DND-41 (cell line): ENCODE measurements around the gene RPS27.

ENCODE experiments used
- CTCF ChIP-seq: IDR thresholded peaks from 2 replicates; pipeline ENCODE4 v1.5.1; 2012; ENCODE audit warnings: borderline replicate concordance, low read length, moderate library complexity, mild to moderate bottlenecking; ENCODE audit not compliant: poor library complexity, severe bottlenecking; ENCODE audit errors: extremely low read depth
- EZH2 ChIP-seq: IDR thresholded peaks from 3 replicates; pipeline ENCODE4 v1.6.1; 2012; ENCODE audit warnings: borderline replicate concordance, low read depth, mild to moderate bottlenecking, moderate library complexity, low read length, inconsistent platforms; ENCODE audit not compliant: severe bottlenecking

GRCh38 chr1:154019269-154019668 lies 28.7 kb downstream of the RPS27 start:
- TF ChIP-seq CTCF (no peak), EZH2 (no peak)
